Effector memory CD4-positive, alpha-beta T cell (primary cell): Measurements from ENCODE around the gene NDST1.

Source experiments
- DNase-seq, 3 donors: peaks; one replicate each; pipeline ENCODE4 v3.0.0-alpha.2; 2020
- H3K27ac ChIP-seq: 2 replicates; pipeline ENCODE4 v1.7.0; 2013; ENCODE audit warnings: mild to moderate bottlenecking, low read length, moderate library complexity; ENCODE audit not compliant: insufficient read depth, poor library complexity, severe bottlenecking
- H3K27me3 ChIP-seq: replicated peaks from 2 replicates; pipeline ENCODE4 v1.7.0; 2013; ENCODE audit warnings: mild to moderate bottlenecking, low read length; ENCODE audit not compliant: insufficient read depth, control insufficient read depth, poor library complexity, severe bottlenecking
- H3K36me3 ChIP-seq: 2 replicates; pipeline ENCODE4 v1.7.0; 2013; ENCODE audit warnings: mild to moderate bottlenecking, low read length, moderate library complexity; ENCODE audit not compliant: control insufficient read depth, insufficient read depth
- H3K4me1 ChIP-seq: 2 replicates; pipeline ENCODE4 v1.7.0; 2013; ENCODE audit warnings: low read length, mild to moderate bottlenecking; ENCODE audit not compliant: control insufficient read depth, insufficient read depth, poor library complexity, severe bottlenecking
- H3K4me3 ChIP-seq: 2 replicates; pipeline ENCODE4 v1.7.0; 2013; ENCODE audit warnings: low read length, low read depth, mild to moderate bottlenecking; ENCODE audit not compliant: insufficient read depth, poor library complexity, severe bottlenecking
- H3K9me3 ChIP-seq: 2 replicates; pipeline ENCODE4 v1.7.0; 2013; ENCODE audit warnings: mild to moderate bottlenecking, low read length, moderate library complexity; ENCODE audit not compliant: control insufficient read depth

Gene NDST1

GRCh38 chr5:150498971-150499370, 9.0 kb upstream of the NDST1 start:
- Histone ChIP-seq H3K27ac (no peak overlapping the region), H3K36me3 (no peaks in the 10 kb centered on the region), H3K4me1 (no peaks in the 10 kb centered on the region), H3K9me3 (no peaks in the 10 kb centered on the region), H3K27me3 (no peaks in the 10 kb centered on the region), H3K4me3 (no peak overlapping the region)
- DNase-seq, result no peak

- Histone ChIP-seq H3K4me3 (no peak overlapping the region), H3K9me3 (no peaks in the 10 kb centered on the region), H3K36me3 (no peaks in the 10 kb centered on the region), H3K27ac (no peak overlapping the region), H3K27me3 (no peaks in the 10 kb centered on the region), H3K4me1 (no peaks in the 10 kb centered on the region)
- DNase-seq, result no peak
Observed at GRCh38 chr5:150499437-150499956, 8.4 kb upstream of the NDST1 start.

- no peaks in the 10 kb centered on the region for H3K27me3 ChIP-seq
- H3K36me3 ChIP-seq, result no peaks in the 10 kb centered on the region
- H3K9me3 ChIP-seq, result no peaks in the 10 kb centered on the region
- DNase-seq, result no peak
- no peak overlapping the region for H3K4me3 ChIP-seq
- no peak overlapping the region for H3K27ac ChIP-seq
- no peaks in the 10 kb centered on the region for H3K4me1 ChIP-seq
Observed at GRCh38 chr5:150500328-150500841, 7.5 kb upstream of the NDST1 start.

- DNase-seq, result no peak
- no peaks in the 10 kb centered on the region for H3K9me3 ChIP-seq
- no peaks in the 10 kb centered on the region for H3K36me3 ChIP-seq
- H3K4me1 ChIP-seq, result no peaks in the 10 kb centered on the region
- H3K4me3 ChIP-seq, result no peak overlapping the region
- H3K27me3 ChIP-seq, result no peaks in the 10 kb centered on the region
- no peak overlapping the region for H3K27ac ChIP-seq
Observed at GRCh38 chr5:150500905-150501304, 7.0 kb upstream of the NDST1 start.

- Histone ChIP-seq H3K4me3 (no peak overlapping the region), H3K4me1 (no peaks in the 10 kb centered on the region), H3K9me3 (no peaks in the 10 kb centered on the region), H3K27me3 (no peaks in the 10 kb centered on the region), H3K36me3 (no peaks in the 10 kb centered on the region), H3K27ac (no peak overlapping the region)
- DNase-seq, result no peak
Observed at GRCh38 chr5:150502106-150502505, 5.8 kb upstream of the NDST1 start.

GRCh38 chr5:150502847-150503246, 5.1 kb upstream of the NDST1 start:
- DNase-seq, result no peak
- no peaks in the 10 kb centered on the region for H3K9me3 ChIP-seq
- H3K36me3 ChIP-seq, result no peaks in the 10 kb centered on the region
- no peaks in the 10 kb centered on the region for H3K27me3 ChIP-seq
- H3K4me1 ChIP-seq, result no peaks in the 10 kb centered on the region
- H3K27ac ChIP-seq, result no peak overlapping the region
- H3K4me3 ChIP-seq, result no peak overlapping the region

- Histone ChIP-seq H3K4me3 (no peak overlapping the region), H3K27me3 (no peaks in the 10 kb centered on the region), H3K9me3 (no peaks in the 10 kb centered on the region), H3K4me1 (no peaks in the 10 kb centered on the region), H3K36me3 (no peaks in the 10 kb centered on the region), H3K27ac (no peak overlapping the region)
- no peak for DNase-seq
Observed at GRCh38 chr5:150503386-150503785, 4.5 kb upstream of the NDST1 start.

GRCh38 chr5:150503977-150504620, 3.8 kb upstream of the NDST1 start:
- Histone ChIP-seq H3K27ac (no peak overlapping the region), H3K9me3 (no peaks in the 10 kb centered on the region), H3K27me3 (no peaks in the 10 kb centered on the region), H3K4me3 (no peak overlapping the region), H3K4me1 (no peaks in the 10 kb centered on the region), H3K36me3 (no peaks in the 10 kb centered on the region)
- no peak for DNase-seq

- Histone ChIP-seq H3K36me3 (no peaks in the 10 kb centered on the region), H3K4me3 (no peak overlapping the region), H3K27ac (no peak overlapping the region), H3K4me1 (no peaks in the 10 kb centered on the region), H3K27me3 (no peaks in the 10 kb centered on the region), H3K9me3 (no peaks in the 10 kb centered on the region)
- no peak for DNase-seq
Observed at GRCh38 chr5:150505041-150505511, 2.9 kb upstream of the NDST1 start.

- no peaks in the 10 kb centered on the region for H3K27me3 ChIP-seq
- no peak for DNase-seq
- no peak overlapping the region for H3K27ac ChIP-seq
- H3K4me1 ChIP-seq, result no peaks in the 10 kb centered on the region
- no peaks in the 10 kb centered on the region for H3K36me3 ChIP-seq
- H3K9me3 ChIP-seq, result no peaks in the 10 kb centered on the region
- H3K4me3 ChIP-seq, result no peak overlapping the region
Observed at GRCh38 chr5:150505816-150506215, 2.1 kb upstream of the NDST1 start.
